ENCODE data around the gene S100A9. TPM values are rescaled to one million over a fixed set of nuclear protein-coding genes. Genes with fewer than 3 reads are reported as not detected.

The S100A9 gene
- total RNA-seq, 1 donor from 2014 or later, result 911 TPM

DNA sequence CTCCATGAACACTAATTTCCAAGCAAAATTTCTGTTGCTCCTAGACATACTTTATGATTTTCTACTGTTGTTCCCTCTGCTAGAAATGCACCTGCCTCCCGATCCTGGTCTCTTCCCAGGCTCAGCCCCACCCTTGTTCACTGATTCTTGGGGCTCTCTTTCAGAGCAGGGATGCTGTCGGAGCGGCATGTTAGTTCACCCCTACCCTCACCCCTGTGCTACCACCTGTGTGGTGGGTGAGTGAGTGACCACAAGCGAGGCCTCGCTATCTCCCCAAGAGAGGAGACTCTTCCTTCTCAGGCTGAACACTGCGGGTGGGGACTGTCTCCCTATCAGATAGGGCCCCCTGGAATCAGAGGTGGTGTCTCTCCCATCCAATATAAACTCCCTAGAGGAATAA lies 38.1 kb downstream of the S100A9 start:
- intact Hi-C loops (cut with DNase I), result no loop called here
- Histone ChIP-seq H3K36me3 (no peaks in the 10 kb centered on the region), H3K27ac (no peak overlapping the region), H3K27me3 (ENCODE audit: low read depth) (peaks cover 8% of the 10 kb centered on the region), H3K4me1 (peaks cover 9% of the 10 kb centered on the region), H3K4me3 (no peak overlapping the region), H3K9me3 (no peaks in the 10 kb centered on the region)
- TF ChIP-seq CTCF (IDR thresholded peaks at IDR 0.05), result no peak
- ATAC-seq, result no peak
- DNase-seq, result no peak

GRCh38 chr1:153396461-153396860 lies 38.8 kb downstream of the S100A9 start:
- Histone ChIP-seq H3K27ac (no peak overlapping the region), H3K27me3 (ENCODE audit: low read depth) (peaks cover 8% of the 10 kb centered on the region)
- DNase-seq, result no peak

GRCh38 chr1:153397051-153397923 lies 39.6 kb downstream of the S100A9 start:
- no peak for ATAC-seq
- Histone ChIP-seq H3K9me3 (no peaks in the 10 kb centered on the region), H3K4me3 (no peak overlapping the region), H3K4me1 (no peaks in the 10 kb centered on the region), H3K36me3 (no peaks in the 10 kb centered on the region), H3K27me3 (ENCODE audit: low read depth) (peaks cover 8% of the 10 kb centered on the region), H3K27ac (no peak overlapping the region)
- TF ChIP-seq CTCF (IDR thresholded peaks at IDR 0.05), result no peak
- no peak for DNase-seq
- intact Hi-C loops (cut with DNase I), result no loop called here

More at GRCh38 chr1:153396461-153396860, 38.8 kb downstream of the S100A9 start:
- Histone ChIP-seq H3K4me3 (no peak overlapping the region), H3K4me1 (peaks cover 6% of the 10 kb centered on the region), H3K36me3 (no peaks in the 10 kb centered on the region), H3K9me3 (no peaks in the 10 kb centered on the region)
- no peak for TF ChIP-seq CTCF (IDR thresholded peaks at IDR 0.05)
- intact Hi-C loops (cut with DNase I), result no loop called here
- no peak for ATAC-seq

DNA sequence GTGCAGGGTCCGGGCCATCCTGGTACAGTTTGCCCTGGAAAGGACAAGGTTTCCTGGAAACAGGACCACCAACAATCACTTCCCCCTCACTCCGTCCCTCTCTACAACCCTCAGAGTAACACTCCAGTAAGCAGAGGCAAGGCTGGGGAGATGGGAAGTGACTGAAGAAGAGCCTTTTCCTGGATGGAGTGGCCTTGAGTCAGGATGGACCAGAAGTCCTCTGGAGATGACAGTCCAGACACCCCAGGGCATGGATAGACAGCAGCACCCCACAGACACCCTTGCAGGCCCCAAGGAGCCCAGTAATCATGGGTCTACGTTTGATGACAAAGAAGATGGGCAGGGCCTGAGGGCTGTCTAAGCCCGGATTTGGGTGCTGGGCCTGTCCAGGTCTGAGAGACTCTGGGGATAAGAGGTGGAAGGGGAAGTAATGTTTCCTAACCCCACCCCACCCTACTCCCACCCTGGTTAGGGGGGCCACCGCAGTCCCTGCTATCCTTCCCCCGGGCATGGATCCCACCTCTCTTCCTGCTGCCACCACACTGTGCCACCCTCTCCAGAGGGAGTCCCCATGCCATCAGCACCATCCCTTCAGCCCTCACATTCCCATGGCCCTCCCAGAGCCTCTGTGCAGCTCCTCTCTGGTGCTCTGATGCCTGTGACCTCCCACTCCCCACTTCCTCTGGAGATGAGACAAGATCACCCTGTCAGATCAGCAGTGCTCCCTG lies 40.4 kb downstream of the S100A9 start:
- DNase-seq (no peak), ATAC-seq (no peak)
- H3K27me3 ChIP-seq (ENCODE audit: low read depth), result peaks cover 8% of the 10 kb centered on the region
- TF ChIP-seq CTCF (IDR thresholded peaks at IDR 0.05), result no peak
- intact Hi-C loops (cut with DNase I), result no loop called here
- H3K4me1 ChIP-seq, result no peaks in the 10 kb centered on the region
- no peak overlapping the region for H3K4me3 ChIP-seq
- no peak overlapping the region for H3K27ac ChIP-seq
- no peaks in the 10 kb centered on the region for H3K9me3 ChIP-seq
- H3K36me3 ChIP-seq, result no peaks in the 10 kb centered on the region

- Histone ChIP-seq H3K27ac (no peak overlapping the region), H3K9me3 (no peaks in the 10 kb centered on the region), H3K4me1 (no peaks in the 10 kb centered on the region), H3K36me3 (no peaks in the 10 kb centered on the region), H3K27me3 (ENCODE audit: low read depth) (peaks cover 8% of the 10 kb centered on the region), H3K4me3 (no peak overlapping the region)
- intact Hi-C loops (cut with DNase I), result no loop called here
- DNase-seq, result no peak
- TF ChIP-seq CTCF (IDR thresholded peaks at IDR 0.05), result no peak
- ATAC-seq, result no peak
These were observed 41.9 kb downstream of the S100A9 start for GRCh38 chr1:153399401-153400055.
